GM13977 (cell line): ENCODE results near the gene TGFB3.
"Not testable (repeated sequence)": the region's sequence is repeated elsewhere in the genome, so short reads cannot be mapped to it uniquely, and the experiment has no call there.

Source experiments
- DNase-seq: peaks from one replicate; pipeline ENCODE4 v3.0.0; 2012; ENCODE audit warnings: low spot score
- in situ Hi-C: fragments of 300-500 bp; cut with MboI; formaldehyde crosslinking; loops from one replicate; pipeline ENCODE4 v1.12.0; 2022; ENCODE audit warnings: low sequenced_read_pairs, low pct_unique_long_range_greater_than_20kb, mixed read lengths, inconsistent platforms; ENCODE audit not compliant: unreplicated experiment
- TF ChIP-seq, protein P1 (sequence below): IDR thresholded peaks from 2 replicates; pipeline ENCODE4 v1.5.1; 2012; ENCODE audit warnings: mild to moderate bottlenecking, control low read depth; ENCODE audit not compliant: insufficient read depth; ENCODE audit errors: extremely low read depth, missing control alignments

The TGFB3 gene

DNA sequence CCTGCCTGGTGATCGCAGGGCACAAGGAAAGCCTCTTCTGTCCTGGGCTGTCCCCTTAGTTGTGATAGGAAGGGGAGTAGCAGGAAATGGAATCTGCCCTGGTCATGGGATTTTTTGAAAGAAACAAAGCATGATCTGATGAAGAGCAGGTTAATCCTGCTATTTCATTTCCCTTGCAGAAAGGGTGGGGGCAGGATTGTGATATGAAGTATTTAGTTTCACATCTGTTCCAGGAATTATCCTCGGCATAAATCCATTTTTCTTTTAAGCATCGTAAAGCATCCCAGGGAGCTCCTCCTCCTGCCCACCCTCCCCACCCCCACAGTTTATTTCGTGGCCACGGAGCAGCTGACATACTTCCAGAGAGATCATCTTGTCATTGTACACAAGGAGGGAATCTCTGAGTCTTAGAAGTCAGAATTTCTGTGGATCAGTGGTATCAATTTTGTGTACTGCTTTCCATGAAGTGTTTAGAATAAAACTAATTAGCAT, 53.1 kb downstream of the TGFB3 start:
- in situ Hi-C loops: no loop called here
- no peak for DNase-seq
- TF ChIP-seq, protein P1, sequence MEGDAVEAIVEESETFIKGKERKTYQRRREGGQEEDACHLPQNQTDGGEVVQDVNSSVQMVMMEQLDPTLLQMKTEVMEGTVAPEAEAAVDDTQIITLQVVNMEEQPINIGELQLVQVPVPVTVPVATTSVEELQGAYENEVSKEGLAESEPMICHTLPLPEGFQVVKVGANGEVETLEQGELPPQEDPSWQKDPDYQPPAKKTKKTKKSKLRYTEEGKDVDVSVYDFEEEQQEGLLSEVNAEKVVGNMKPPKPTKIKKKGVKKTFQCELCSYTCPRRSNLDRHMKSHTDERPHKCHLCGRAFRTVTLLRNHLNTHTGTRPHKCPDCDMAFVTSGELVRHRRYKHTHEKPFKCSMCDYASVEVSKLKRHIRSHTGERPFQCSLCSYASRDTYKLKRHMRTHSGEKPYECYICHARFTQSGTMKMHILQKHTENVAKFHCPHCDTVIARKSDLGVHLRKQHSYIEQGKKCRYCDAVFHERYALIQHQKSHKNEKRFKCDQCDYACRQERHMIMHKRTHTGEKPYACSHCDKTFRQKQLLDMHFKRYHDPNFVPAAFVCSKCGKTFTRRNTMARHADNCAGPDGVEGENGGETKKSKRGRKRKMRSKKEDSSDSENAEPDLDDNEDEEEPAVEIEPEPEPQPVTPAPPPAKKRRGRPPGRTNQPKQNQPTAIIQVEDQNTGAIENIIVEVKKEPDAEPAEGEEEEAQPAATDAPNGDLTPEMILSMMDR: no peak

DNA sequence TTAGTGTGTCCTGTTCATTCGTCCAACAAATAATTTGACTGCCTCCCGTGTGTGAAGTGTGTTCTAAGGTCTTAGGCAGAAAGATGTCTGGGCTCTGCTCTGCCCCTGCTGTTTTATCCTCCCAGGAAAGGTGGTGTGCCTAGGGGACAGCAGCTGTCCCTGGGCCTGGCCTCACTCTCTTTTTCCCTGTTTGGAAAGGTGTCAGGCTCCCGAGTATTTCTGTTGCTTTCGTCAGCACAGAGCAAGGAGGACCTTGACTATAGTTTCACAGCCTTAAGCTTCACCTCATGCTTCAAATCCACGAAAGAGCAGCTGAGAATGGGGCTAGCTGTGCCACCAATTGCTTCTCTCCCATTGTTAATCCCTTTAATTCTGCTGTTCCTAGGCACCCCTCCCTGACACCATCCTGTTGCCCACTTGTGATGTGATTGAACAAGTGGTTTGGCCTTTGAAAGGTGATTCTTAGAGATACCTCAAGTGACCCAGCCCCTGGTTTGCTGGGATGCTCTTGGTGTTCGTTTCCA, 54.2 kb downstream of the TGFB3 start:
- in situ Hi-C loops: no loop called here
- no peak for DNase-seq
- TF ChIP-seq, protein P1: no peak

DNA sequence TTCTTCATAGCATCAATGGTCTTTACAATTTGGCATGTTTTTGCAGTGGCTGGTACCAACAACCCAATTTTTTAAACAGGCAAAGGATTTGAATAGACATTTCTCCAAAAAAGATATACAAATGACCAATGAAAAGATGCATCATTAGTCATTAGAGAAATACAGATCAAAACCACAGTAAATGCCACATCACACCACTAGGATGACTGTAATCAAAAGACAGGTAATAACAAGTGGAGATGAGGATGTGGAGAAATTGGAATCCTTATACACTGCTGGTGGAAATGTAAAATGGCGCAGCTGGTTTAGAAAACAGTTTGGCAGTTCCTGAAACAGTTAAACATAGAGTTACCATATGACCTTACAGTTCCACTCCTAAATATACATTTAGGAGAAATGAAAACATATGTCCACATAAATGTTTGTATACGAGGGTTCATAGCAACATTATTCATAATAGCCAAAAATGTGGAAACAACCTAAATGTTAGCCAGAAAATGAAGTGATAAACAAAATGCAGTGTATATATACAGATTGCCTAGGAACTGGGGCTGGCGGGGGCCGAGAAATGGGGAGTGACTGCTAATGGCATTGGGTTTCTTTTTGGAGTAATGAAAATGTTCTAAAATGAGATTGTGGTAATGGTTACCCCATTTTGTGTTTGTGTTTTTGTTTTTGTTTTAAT, 55.2 kb downstream of the TGFB3 start:
- DNase-seq: no peak
- TF ChIP-seq, protein P1: no peak
- in situ Hi-C loops: no loop called here

DNA sequence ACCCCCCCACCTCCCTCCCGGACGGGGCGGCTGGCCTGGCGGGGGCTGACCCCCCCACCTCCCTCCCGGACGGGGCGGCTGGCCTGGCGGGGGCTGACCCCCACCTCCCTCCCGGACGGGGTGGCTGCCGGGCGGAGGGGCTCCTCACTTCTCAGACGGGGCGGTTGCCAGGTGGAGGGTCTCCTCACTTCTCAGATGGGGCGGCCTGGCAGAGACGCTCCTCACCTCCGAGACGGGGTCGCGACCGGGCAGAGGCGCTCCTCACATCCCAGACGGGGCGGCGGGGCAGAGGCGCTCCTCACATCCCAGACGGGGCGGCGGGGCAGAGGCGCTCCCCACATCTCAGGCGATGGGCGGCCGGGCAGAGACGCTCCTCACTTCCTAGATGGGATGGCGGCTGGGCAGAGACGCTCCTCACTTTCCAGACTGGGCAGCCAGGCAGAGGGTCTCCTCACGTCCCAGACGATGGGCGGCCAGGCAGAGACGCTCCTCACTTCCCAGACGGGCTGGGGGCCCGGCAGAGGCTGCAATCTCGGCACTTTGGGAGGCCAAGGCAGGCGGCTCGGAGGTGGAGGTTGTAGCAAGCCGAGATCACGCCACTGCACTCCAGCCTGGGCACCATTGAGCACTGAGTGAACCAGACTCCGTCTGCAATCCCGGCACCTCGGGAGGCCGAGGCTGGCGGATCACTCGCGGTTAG, 56.5 kb downstream of the TGFB3 start:
- DNase-seq, in situ Hi-C loops: not testable (repeated sequence)

DNA sequence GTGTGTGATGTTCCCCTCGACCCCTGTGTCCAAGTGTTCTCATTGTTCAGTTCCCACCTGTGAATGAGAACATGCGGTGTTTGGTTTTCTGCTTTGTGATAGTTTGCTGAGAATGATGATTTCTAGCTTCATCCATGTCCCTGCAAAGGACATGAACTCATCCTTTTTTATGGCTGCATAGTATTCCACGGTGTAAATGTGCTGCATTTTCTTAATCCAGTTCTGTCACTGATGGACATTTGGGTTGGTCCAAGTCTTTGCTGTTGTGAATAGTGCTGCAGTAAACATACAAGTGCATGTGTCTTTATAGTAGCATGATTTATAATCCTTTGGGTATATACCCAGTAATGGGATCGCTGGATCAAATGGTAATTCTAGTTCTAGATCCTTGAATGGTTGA, 61.4 kb downstream of the TGFB3 start:
- in situ Hi-C loops, DNase-seq: not testable (repeated sequence)

DNA sequence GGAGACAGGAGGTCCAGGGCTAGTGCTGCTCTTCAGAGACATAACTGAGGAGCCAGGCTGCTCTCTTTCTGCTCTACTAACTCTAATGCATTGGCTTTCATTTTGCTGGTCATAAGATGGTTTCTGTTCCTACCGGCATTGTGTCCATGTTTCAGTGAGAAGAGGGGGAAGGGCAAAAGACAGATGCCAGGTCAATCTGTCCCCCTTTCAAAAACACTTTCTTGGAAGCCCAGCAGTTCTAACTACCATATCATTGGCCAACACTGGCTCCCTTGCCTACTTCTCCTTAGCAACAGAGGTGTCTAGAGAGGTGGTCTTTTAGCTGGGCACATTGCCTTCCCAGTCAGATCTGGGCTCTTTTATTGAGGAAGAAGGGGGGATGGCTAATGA, 63.9 kb downstream of the TGFB3 start:
- in situ Hi-C loops: no loop called here

DNA sequence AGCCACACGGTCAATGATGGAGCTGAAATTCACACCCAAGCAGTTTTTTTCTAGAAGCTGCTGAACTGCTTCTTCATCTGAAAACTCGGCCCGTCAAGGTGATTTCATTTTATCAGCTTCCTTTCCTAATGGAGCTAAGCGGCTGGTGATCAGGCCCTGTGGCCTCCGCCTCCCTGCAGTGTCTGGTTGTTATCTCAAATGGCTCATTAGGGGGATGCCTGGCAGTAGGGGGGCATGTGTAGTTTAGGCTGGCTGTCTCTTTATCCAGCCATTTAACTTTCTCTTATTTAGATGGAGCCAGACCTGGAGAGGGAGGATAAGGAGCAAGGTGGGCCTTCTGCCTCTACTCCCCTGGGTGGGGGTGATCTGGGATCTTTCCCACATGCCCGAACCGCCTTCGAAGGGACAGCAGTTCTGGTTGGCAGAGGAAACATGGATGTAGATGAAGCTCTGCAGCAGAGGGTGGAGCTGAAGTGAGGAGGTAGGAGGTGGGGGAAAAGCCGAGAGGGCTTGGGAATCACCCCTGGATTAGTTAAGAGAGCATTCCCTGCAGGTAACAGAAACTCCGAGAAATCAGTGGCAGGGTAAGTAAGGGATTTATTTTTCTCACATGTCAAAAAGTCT, 64.4 kb downstream of the TGFB3 start:
- in situ Hi-C loops: no loop called here
- DNase-seq: no peak
- TF ChIP-seq, protein P1: no peak

More for the DNA sequence above, 63.9 kb downstream of the TGFB3 start:
- no peak for DNase-seq
- TF ChIP-seq, protein P1: no peak
